ENCODE data around the gene SNX6. TPM values are rescaled to one million over a fixed set of nuclear protein-coding genes. Genes with fewer than 3 reads are reported as not detected.
"Not testable (repeated sequence)": the region's sequence is repeated elsewhere in the genome, so short reads cannot be mapped to it uniquely, and the experiment has no call there.

The SNX6 gene
- total and polyA plus RNA-seq, 9 donors = 44.3 to 80.3 (median 64.5) TPM

- 81 to 88% (median 85%) methylated on average over 13 of the region's 13 CpGs for WGBS, 3 donors
- no peak for TF ChIP-seq POLR2A (IDR thresholded peaks at IDR 0.05)
- no peak for TF ChIP-seq CTCF (IDR thresholded peaks at IDR 0.05)
- no peak for TF ChIP-seq EP300 (IDR thresholded peaks at IDR 0.05)
- no peak overlapping the region for H3K4me3 ChIP-seq
- no peaks in the 10 kb centered on the region for H3K27me3 ChIP-seq
- intact Hi-C loops (cut with DNase I) = no loop called here
- H3K36me3 ChIP-seq = no peaks in the 10 kb centered on the region
- no peaks in the 10 kb centered on the region for H3K9me3 ChIP-seq
- H3K27ac ChIP-seq = no peak overlapping the region
- DNase-seq = no peak
- no peaks in the 10 kb centered on the region for H3K4me1 ChIP-seq (ENCODE audit: insufficient read depth)
These were observed 61.1 kb downstream of the SNX6 start for GRCh38 chr14:34568803-34569202.

GRCh38 chr14:34562776-34563150 is 67.2 kb downstream of the SNX6 start:
- Histone ChIP-seq H3K4me1 (ENCODE audit: insufficient read depth) (no peaks in the 10 kb centered on the region), H3K4me3 (no peak overlapping the region), H3K9me3 (no peaks in the 10 kb centered on the region), H3K36me3 (no peaks in the 10 kb centered on the region), H3K27ac (no peak overlapping the region), H3K27me3 (no peaks in the 10 kb centered on the region)
- intact Hi-C loops (cut with DNase I) = no loop called here
- WGBS, 3 donors = 76 to 93% (median 84%) methylated on average over 8 of the region's 8 CpGs
- no peak for DNase-seq
- no peak for TF ChIP-seq EP300 (IDR thresholded peaks at IDR 0.05)
- TF ChIP-seq CTCF (IDR thresholded peaks at IDR 0.05) = no peak
- TF ChIP-seq POLR2A (IDR thresholded peaks at IDR 0.05) = no peak

GRCh38 chr14:34562037-34562775 is 67.7 kb downstream of the SNX6 start:
- DNase-seq; H3K36me3 ChIP-seq; H3K9me3 ChIP-seq; H3K4me3 ChIP-seq; H3K27ac ChIP-seq; H3K27me3 ChIP-seq; H3K4me1 ChIP-seq (ENCODE audit: insufficient read depth); intact Hi-C loops (cut with DNase I): not testable (repeated sequence)
- 78 to 89% (median 79%) methylated on average over 7 to 8 of the region's 8 CpGs for WGBS, 3 donors

GRCh38 chr14:34556498-34556829 is 73.5 kb downstream of the SNX6 start:
- no CpG with 5 or more reads among the region's 35 CpGs for WGBS, 3 donors
- H3K36me3 ChIP-seq; intact Hi-C loops (cut with DNase I); H3K4me3 ChIP-seq; H3K27ac ChIP-seq; H3K4me1 ChIP-seq (ENCODE audit: insufficient read depth); H3K9me3 ChIP-seq; DNase-seq; H3K27me3 ChIP-seq: not testable (repeated sequence)

- intact Hi-C loops (cut with DNase I); H3K9me3 ChIP-seq; H3K27me3 ChIP-seq; DNase-seq; H3K36me3 ChIP-seq; H3K4me1 ChIP-seq (ENCODE audit: insufficient read depth); H3K4me3 ChIP-seq; H3K27ac ChIP-seq: not testable (repeated sequence)
- WGBS, 3 donors = no CpG with 5 or more reads among the region's 49 CpGs
These were observed 74.1 kb downstream of the SNX6 start for GRCh38 chr14:34555583-34556497.

All from ovary (tissue), 9 donors.